KMS-11 (cell line): Measurements from ENCODE around the gene GRID1.

ENCODE experiments used
- H2AFZ ChIP-seq: fragments of 200-600 bp; sonication (generic); 2 replicates; pipeline ENCODE4 v1.6.1; 2016; ENCODE audit warnings: antibody characterized with exemption, mixed run types, low read depth
- H3K27ac ChIP-seq: fragments of 200-600 bp; sonication (generic); 2 replicates; pipeline ENCODE4 v1.6.1; 2016; ENCODE audit warnings: mild to moderate bottlenecking, mixed run types
- H3K27me3 ChIP-seq: fragments of 200-600 bp; sonication (generic); 2 replicates; pipeline ENCODE4 v1.6.1; 2017; ENCODE audit warnings: mild to moderate bottlenecking, low read depth, mixed run types, moderate library complexity; ENCODE audit not compliant: insufficient read depth
- H3K36me3 ChIP-seq: fragments of 200-600 bp; sonication (generic); 2 replicates; pipeline ENCODE4 v1.6.1; 2017; ENCODE audit warnings: mild to moderate bottlenecking, mixed run types; ENCODE audit not compliant: insufficient read depth
- H3K4me1 ChIP-seq: fragments of 200-600 bp; sonication (generic); 2 replicates; pipeline ENCODE4 v1.6.1; 2016; ENCODE audit warnings: mild to moderate bottlenecking, low read depth, mixed run types; ENCODE audit not compliant: poor library complexity, severe bottlenecking
- H3K4me2 ChIP-seq: fragments of 200-600 bp; sonication (generic); 2 replicates; pipeline ENCODE4 v1.7.0; 2016; ENCODE audit warnings: mild to moderate bottlenecking, mixed run types
- H3K4me3 ChIP-seq: fragments of 200-600 bp; sonication (generic); IDR thresholded peaks from 2 replicates; pipeline ENCODE4 v1.6.1; 2017; ENCODE audit warnings: low read depth, low read length, mixed read lengths; ENCODE audit not compliant: insufficient read depth
- H3K79me2 ChIP-seq: fragments of 200-600 bp; sonication (generic); 2 replicates; pipeline ENCODE4 v1.6.1; 2016; ENCODE audit warnings: low read depth, mixed run types; ENCODE audit not compliant: insufficient read depth
- H3K9ac ChIP-seq: fragments of 200-600 bp; sonication (generic); 2 replicates; pipeline ENCODE4 v1.6.1; 2016; ENCODE audit warnings: mild to moderate bottlenecking, mixed run types
- H4K20me1 ChIP-seq: fragments of 200-600 bp; sonication (generic); 2 replicates; pipeline ENCODE4 v1.6.1; 2016; ENCODE audit warnings: mild to moderate bottlenecking, mixed run types; ENCODE audit not compliant: insufficient read depth
- CTCF ChIP-seq: fragments of 200-600 bp; sonication (generic); conservative IDR thresholded peaks from 2 replicates; pipeline ENCODE4 v1.6.1; 2017; ENCODE audit warnings: low read depth, mild to moderate bottlenecking, antibody characterized with exemption, low read length, moderate library complexity, mixed read lengths

Gene GRID1

GRCh38 chr10:86335831-86336230 is 30.8 kb downstream of the GRID1 start:
- Histone ChIP-seq H3K27ac (no peak overlapping the region), H2AFZ (no peak overlapping the region), H3K79me2 (no peaks in the 10 kb centered on the region), H3K4me1 (no peaks in the 10 kb centered on the region), H4K20me1 (no peaks in the 10 kb centered on the region), H3K36me3 (no peaks in the 10 kb centered on the region), H3K4me2 (no peak overlapping the region), H3K27me3 (no peaks in the 10 kb centered on the region), H3K9ac (no peak overlapping the region), H3K4me3 (no peak overlapping the region)
- TF ChIP-seq CTCF: no peak

GRCh38 chr10:86335257-86335656 is 31.3 kb downstream of the GRID1 start:
- H3K4me3 ChIP-seq: no peak overlapping the region
- H3K9ac ChIP-seq: no peak overlapping the region
- H3K4me1 ChIP-seq: no peaks in the 10 kb centered on the region
- no peaks in the 10 kb centered on the region for H3K36me3 ChIP-seq
- H3K27ac ChIP-seq: no peak overlapping the region
- no peak overlapping the region for H2AFZ ChIP-seq
- no peak overlapping the region for H3K4me2 ChIP-seq
- H3K79me2 ChIP-seq: no peaks in the 10 kb centered on the region
- TF ChIP-seq CTCF: no peak
- no peaks in the 10 kb centered on the region for H4K20me1 ChIP-seq
- no peaks in the 10 kb centered on the region for H3K27me3 ChIP-seq

GRCh38 chr10:86334488-86335085 is 32.0 kb downstream of the GRID1 start:
- no peaks in the 10 kb centered on the region for H3K36me3 ChIP-seq
- no peak overlapping the region for H3K27ac ChIP-seq
- no peak overlapping the region for H3K4me2 ChIP-seq
- no peak overlapping the region for H3K9ac ChIP-seq
- no peak overlapping the region for H3K4me3 ChIP-seq
- no peaks in the 10 kb centered on the region for H3K4me1 ChIP-seq
- no peaks in the 10 kb centered on the region for H3K79me2 ChIP-seq
- H2AFZ ChIP-seq: no peak overlapping the region
- no peak for TF ChIP-seq CTCF
- H4K20me1 ChIP-seq: no peaks in the 10 kb centered on the region
- no peaks in the 10 kb centered on the region for H3K27me3 ChIP-seq

- Histone ChIP-seq H3K79me2 (no peaks in the 10 kb centered on the region), H4K20me1 (no peaks in the 10 kb centered on the region), H3K4me1 (no peaks in the 10 kb centered on the region), H3K4me2 (no peak overlapping the region), H3K27me3 (no peaks in the 10 kb centered on the region), H3K27ac (no peak overlapping the region), H3K9ac (no peak overlapping the region), H3K4me3 (no peak overlapping the region), H2AFZ (no peak overlapping the region), H3K36me3 (no peaks in the 10 kb centered on the region)
- no peak for TF ChIP-seq CTCF
Observed at GRCh38 chr10:86333826-86334487, 32.6 kb downstream of the GRID1 start.
